ENCODE measurements around the gene CAMK1G.

The CAMK1G gene

DNA sequence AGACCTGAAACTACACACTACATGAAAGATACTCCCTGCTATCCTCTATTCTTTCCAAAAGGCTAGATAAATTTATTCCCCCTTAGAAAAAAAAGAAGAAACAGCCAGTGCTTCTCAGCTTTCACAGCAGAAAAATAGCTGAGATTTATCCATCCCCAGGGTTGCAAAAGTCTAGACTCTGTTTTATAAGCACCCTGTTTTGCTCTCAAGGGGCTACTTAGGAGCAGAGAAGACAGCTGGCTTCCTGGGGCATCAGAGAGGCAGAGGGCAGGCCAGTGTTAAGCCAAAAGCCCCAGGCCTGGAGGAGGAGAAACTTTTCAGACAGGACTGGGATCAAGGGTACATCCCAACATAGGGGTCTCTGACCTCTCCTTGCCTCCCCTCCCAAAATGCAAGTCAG is 64.8 kb downstream of the CAMK1G start:
- Histone ChIP-seq H3K27me3 (replicated peaks; ENCODE audit: control insufficient read depth, insufficient read depth, low read length) (no peaks in the 10 kb centered on the region), H3K4me3 (replicated peaks; ENCODE audit: low read depth, low read length) (no peak overlapping the region), H3K36me3 (ENCODE audit: control insufficient read depth, insufficient read depth, low read length) (no peaks in the 10 kb centered on the region)
- TF ChIP-seq CTCF (IDR thresholded peaks at IDR 0.05; ENCODE audit: insufficient read depth, low read length, poor library complexity, severe bottlenecking): no peak
- DNase-seq (ENCODE audit: extremely low read depth, insufficient read length): no peak

DNA sequence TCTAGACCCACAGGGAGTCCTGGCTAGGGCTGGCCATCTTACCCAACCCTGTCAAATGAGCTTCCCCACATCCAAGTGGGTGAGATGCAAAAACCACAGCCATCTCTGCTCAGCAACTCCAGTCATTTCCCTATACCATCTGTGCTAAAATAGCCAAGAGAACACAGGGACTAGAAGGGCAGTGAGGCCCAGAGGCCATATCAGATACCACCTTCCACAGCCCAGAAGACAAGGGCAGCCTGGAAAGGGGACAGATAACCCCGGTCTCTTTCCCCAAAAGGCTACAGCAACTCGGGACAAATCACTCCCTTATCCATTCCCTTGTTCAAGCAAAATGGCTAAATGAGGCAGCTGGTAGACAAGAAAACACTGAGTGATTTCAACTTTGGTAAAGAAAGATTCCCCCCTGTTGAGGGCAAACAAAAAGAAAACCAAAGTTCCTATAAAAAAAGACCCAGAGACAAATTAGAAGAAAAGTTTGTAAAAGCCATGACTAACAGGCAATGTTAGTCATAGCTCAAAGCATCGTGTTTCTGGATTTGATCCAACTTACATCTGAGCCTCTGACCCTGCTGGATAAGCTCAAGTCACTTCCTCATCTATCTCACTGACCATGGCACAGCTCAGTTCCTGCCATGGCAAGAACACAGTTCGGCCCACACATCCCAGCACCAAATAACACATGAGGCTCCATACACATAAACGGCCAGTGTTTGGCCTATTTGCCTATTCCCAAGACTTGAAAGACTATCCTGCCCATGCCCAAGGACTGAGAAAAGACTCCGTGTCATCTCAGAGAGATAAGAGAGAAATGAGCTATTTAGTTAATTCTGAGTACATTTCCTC is 65.6 kb downstream of the CAMK1G start:
- no peaks in the 10 kb centered on the region for H3K36me3 ChIP-seq (ENCODE audit: control insufficient read depth, insufficient read depth, low read length)
- H3K27me3 ChIP-seq (replicated peaks; ENCODE audit: control insufficient read depth, insufficient read depth, low read length): no peaks in the 10 kb centered on the region
- no peak for DNase-seq (ENCODE audit: extremely low read depth, insufficient read length)
- H3K4me3 ChIP-seq (replicated peaks; ENCODE audit: low read depth, low read length): no peak overlapping the region
- TF ChIP-seq CTCF (IDR thresholded peaks at IDR 0.05; ENCODE audit: insufficient read depth, low read length, poor library complexity, severe bottlenecking): no peak

DNA sequence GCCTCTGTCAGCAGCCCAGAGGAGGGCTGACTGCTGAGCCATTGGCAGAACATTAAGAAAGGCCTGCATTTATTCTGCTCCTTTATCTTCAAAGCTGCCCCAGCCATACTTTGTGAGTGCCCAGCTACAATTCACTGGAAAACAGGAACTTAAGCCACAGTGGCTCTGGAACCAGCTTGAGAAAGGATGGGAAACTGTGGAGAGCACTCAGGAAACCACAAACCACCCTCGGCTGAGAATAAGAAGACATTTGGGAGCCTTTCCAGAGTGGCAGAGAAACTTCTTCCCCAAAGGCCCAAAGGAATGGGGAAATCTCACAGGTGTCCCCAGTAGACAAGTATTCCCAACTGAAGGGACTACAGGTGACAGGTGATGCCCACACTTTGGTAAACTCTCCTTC is 66.9 kb downstream of the CAMK1G start:
- no peak for TF ChIP-seq CTCF (IDR thresholded peaks at IDR 0.05; ENCODE audit: insufficient read depth, low read length, poor library complexity, severe bottlenecking)
- no peaks in the 10 kb centered on the region for H3K27me3 ChIP-seq (replicated peaks; ENCODE audit: control insufficient read depth, insufficient read depth, low read length)

DNA sequence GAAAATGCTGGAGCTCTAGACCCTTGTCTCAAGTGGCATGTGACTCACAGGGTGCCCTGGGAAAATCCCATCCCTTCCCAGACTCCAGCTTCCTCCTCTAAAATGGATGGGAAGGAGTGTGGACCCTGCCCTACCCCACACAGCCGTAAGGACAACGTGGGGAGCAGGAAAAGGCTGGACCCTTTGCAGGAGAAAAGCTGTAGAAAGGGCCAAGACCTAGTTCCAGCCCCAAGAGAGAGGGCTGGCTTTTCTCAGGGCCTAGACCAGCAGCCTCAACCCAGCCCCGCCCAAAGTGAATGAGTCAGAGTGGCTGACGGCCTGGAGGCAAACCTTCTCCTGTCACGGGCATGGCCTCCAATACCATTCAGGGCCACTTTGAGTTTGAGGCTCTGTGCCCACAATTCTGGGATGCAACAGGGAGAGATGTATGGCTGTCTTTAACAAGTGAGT is 67.6 kb downstream of the CAMK1G start:
- no peaks in the 10 kb centered on the region; the same call in 1 of the 2 replicates for H3K27me3 ChIP-seq (replicated peaks; ENCODE audit: control insufficient read depth, insufficient read depth, low read length)
- DNase-seq (ENCODE audit: extremely low read depth, insufficient read length): no peak
- TF ChIP-seq CTCF (IDR thresholded peaks at IDR 0.05; ENCODE audit: insufficient read depth, low read length, poor library complexity, severe bottlenecking): no peak
- no peaks in the 10 kb centered on the region for H3K36me3 ChIP-seq (ENCODE audit: control insufficient read depth, insufficient read depth, low read length)
- H3K4me3 ChIP-seq (replicated peaks; ENCODE audit: low read depth, low read length): no peak overlapping the region

More for the DNA sequence above, 66.9 kb downstream of the CAMK1G start:
- no peak for DNase-seq (ENCODE audit: extremely low read depth, insufficient read length)
- H3K36me3 ChIP-seq (ENCODE audit: control insufficient read depth, insufficient read depth, low read length): no peaks in the 10 kb centered on the region
- H3K4me3 ChIP-seq (replicated peaks; ENCODE audit: low read depth, low read length): no peak overlapping the region

DNA sequence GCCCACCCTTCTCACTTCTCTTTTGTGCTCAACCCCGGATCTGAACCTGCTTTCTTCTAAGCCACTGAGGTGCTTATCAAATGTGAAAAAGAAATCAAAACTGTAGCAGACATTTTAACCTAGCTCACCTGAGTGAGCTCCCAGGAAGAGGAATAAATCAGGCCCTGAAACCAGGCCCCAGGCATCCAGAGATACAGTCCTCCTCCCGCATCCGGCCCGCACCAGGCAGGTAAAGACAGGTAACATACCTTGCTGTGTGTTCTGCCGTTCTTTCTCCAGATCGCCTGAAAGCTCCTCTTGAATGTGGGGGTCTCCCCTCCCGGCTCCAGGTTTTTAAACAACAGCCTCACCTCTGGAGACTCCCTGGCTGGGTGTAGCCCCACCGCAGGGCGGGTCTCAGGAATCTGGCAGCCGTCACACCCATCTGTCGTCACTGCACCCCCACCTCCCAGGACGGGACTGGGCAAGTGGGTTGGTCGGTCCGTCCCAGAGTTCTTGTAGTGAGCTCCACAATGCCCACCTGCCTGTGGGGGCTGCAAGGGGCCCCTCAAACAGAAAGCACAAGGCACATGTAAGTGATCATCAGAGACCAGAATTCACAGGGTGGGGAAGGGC is 68.7 kb downstream of the CAMK1G start, which contains the start of gene LAMB3:
Gene LAMB3, minus strand, starts transcription at position 305 of the 615 bp plus-strand sequence. CDS start 1,481 bp downstream, outside the sequence.
- no peak within 1 kb of the TSS for H3K4me3 ChIP-seq (replicated peaks; ENCODE audit: low read depth, low read length)
- DNase-seq (ENCODE audit: extremely low read depth, insufficient read length): no peak
- TF ChIP-seq CTCF (IDR thresholded peaks at IDR 0.05; ENCODE audit: insufficient read depth, low read length, poor library complexity, severe bottlenecking): no peak
- no peaks in the 10 kb centered on the region; the same call in 1 of the 2 replicates for H3K27me3 ChIP-seq (replicated peaks; ENCODE audit: control insufficient read depth, insufficient read depth, low read length)
- no peaks in the 10 kb centered on the region for H3K36me3 ChIP-seq (ENCODE audit: control insufficient read depth, insufficient read depth, low read length)

Measured in GM06990 (cell line).